ENCODE data around the gene CLTCL1.

CLTCL1 gene

DNA sequence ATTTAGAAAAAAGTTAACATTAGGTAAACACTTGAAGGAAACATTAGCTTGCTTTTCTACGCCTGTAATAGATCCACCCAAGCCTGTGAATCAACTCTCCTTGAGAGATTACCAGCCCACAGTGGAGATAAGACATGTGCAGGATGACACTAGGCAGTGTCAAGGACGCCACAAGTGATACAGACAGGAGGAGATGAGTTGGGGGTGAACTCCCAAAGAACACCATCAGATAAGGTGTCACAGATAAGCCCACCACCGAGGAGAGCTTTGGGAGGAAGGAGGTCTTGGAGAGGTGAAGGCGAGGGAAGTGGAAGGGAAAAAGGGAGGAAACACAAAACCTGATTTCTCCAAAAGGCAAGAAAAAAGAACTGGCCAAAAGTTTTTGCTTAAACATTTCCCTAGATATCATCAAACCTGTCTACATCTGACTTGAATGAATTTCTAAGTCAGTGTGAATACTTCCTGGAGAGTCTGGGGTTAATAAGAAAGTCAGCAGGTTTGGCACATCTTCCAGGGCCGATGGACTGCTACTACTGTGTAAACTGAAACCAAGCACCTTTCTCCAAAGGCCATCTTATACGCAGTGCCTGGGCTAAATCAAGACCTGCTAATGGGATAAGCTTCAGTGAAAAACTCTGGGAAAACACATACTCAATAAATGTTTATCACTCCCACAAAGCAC is 15.5 kb downstream of the CLTCL1 start:
- DNase-seq (ENCODE audit: low spot score), result no peak
- ChIA-PET POLR2A (ENCODE audit: low non-redundant PET) (no interaction called here), CTCF (no interaction called here)
- no peak overlapping the region for H3K27ac ChIP-seq
- TF ChIP-seq, protein P1, sequence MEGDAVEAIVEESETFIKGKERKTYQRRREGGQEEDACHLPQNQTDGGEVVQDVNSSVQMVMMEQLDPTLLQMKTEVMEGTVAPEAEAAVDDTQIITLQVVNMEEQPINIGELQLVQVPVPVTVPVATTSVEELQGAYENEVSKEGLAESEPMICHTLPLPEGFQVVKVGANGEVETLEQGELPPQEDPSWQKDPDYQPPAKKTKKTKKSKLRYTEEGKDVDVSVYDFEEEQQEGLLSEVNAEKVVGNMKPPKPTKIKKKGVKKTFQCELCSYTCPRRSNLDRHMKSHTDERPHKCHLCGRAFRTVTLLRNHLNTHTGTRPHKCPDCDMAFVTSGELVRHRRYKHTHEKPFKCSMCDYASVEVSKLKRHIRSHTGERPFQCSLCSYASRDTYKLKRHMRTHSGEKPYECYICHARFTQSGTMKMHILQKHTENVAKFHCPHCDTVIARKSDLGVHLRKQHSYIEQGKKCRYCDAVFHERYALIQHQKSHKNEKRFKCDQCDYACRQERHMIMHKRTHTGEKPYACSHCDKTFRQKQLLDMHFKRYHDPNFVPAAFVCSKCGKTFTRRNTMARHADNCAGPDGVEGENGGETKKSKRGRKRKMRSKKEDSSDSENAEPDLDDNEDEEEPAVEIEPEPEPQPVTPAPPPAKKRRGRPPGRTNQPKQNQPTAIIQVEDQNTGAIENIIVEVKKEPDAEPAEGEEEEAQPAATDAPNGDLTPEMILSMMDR (conservative IDR thresholded peaks at IDR 0.05; ENCODE audit: low read depth), result no peak

DNA sequence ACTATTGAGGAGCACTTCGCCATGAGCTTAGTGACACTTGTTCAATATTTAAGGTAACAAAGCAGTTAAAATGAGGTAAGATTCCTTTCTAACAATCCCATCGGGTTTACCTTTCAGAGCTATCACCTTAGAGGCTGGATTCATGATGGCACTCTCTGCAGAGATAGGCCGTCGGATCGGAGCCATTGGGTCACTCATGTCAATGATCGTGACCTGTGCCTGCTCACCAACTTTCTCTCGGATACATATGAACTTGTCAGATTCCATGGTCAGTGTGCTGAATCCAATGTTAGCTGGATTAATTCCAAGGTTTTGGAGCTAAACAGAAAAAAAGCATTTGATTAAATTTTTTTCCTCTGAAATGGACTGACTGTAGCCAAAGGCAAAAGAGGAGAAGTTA is 16.0 kb downstream of the CLTCL1 start:
- CTCF ChIA-PET, result no interaction called here
- POLR2A ChIA-PET (ENCODE audit: low non-redundant PET), result no interaction called here
- H3K27ac ChIP-seq, result no peak overlapping the region

DNA sequence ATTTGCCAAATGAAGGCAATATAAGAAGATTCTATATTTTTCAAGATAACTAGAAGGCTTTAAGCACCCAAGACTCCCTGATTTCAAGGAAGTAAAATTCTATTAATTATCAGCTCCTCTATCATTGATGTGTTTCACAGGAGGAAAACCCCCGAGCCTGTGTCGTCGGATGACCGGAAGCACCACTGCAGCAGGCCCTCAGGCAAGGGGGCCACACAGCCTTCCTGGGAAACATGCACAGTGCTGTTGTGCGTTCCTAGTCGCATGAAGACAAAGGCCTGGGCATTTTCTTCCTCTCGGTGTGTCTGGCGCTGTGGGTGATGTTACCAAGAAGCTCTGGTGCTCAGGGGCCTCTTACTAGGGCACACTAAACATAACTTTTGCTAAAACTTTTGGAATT is 16.4 kb downstream of the CLTCL1 start:
- POLR2A ChIA-PET (ENCODE audit: low non-redundant PET), result no interaction called here
- TF ChIP-seq, protein P1 (conservative IDR thresholded peaks at IDR 0.05; ENCODE audit: low read depth), result no peak
- DNase-seq (ENCODE audit: low spot score), result no peak
- CTCF ChIA-PET, result no interaction called here
- H3K27ac ChIP-seq, result no peak overlapping the region

More for the DNA sequence above, 16.0 kb downstream of the CLTCL1 start:
- TF ChIP-seq, protein P1 (conservative IDR thresholded peaks at IDR 0.05; ENCODE audit: low read depth), result no peak
- DNase-seq (ENCODE audit: low spot score), result no peak

DNA sequence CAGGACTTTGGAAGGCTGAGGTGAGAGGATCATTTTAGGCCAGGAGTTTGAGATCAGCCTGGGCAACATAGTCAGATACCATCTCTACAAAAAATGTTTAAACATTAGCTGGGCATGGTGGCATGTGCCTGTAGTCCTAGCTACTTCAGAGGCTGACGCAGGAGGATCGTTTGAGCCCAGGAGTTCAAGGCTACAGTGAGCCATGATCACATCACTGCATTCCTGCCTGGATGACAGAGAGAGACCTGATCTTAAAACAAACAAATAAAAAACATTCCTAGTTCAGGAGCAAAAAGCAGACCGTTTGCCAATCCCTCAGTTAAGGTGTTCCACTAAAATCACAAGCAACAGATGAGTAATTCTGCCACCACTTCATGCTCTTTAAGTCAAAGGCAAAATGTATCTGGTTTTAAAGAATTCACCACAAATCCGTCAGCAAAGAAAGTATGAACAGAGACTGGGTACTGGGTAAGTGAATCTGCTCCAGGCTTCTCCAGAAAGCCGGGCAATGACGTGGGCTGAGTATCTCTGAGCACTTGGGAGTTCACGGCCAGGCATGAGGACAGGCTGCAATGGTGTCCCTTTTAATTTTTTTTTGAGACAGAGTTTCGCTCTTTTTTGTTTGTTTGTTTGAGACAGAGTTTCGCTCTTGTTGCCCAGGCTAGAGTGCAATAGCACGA is 19.5 kb downstream of the CLTCL1 start:
- TF ChIP-seq, protein P1 (conservative IDR thresholded peaks at IDR 0.05; ENCODE audit: low read depth), result no peak
- H3K27ac ChIP-seq, result peak overlapping the region; percentile 38
- DNase-seq (ENCODE audit: low spot score), result no peak
- ChIA-PET CTCF (interaction anchor here (0.7 kb wide), 1 partner anchor 318 kb away, joined by 3 read pairs; no protein-coding TSS in a partner anchor), POLR2A (ENCODE audit: low non-redundant PET) (no interaction called here)

DNA sequence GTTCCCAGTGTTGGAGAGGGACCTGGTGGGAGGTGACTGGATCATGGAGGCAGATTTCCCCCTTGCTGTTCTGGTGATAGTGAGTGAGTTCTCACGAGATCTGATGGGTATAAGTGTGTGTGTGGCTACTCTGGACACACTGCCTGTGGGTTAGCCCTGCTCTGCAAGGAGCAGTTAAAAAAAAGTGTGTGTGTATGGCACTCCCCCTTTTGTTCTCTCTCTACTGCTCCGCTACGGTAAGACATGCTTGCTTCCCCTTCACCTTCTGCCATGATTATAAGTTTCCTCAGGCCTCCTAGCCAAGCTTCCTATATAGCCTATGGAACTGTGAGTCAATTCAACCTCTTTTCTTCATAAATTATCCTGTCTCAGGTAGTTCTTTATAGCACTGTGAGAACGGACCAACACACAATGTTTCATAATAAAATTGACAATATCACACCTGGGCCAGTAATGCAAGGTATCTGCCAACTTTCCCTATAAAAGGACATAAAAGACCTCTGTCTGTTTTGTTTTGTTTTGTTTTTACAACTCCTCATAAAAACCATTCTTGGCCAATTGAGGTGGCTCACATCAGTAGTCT is 20.2 kb downstream of the CLTCL1 start:
- DNase-seq (ENCODE audit: low spot score), result no peak
- no peak overlapping the region for H3K27ac ChIP-seq
- TF ChIP-seq, protein P1 (conservative IDR thresholded peaks at IDR 0.05; ENCODE audit: low read depth), result no peak
- ChIA-PET POLR2A (ENCODE audit: low non-redundant PET) (no interaction called here), CTCF (no interaction called here)

DNA sequence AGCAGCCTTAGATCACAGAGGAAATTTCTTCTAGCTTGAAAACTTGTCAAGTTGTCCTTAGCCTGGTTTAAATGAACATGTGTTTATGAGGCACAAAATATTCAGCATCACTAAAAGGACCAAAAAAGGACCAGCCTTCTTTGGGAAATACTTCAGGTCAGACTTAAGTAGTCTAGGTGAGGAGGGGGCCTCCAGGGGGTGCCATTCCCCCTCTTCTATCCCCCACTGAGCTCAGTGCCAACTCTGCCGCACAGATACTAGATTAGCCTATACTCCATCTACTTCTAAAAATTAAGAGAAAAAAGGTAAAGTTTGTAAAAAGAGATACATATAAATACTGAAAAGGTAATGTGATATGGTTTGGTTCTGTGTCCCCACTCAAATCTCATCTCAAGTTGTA is 20.6 kb downstream of the CLTCL1 start:
- DNase-seq (ENCODE audit: low spot score), result no peak
- H3K27ac ChIP-seq, result no peak overlapping the region
- ChIA-PET POLR2A (ENCODE audit: low non-redundant PET) (no interaction called here), CTCF (no interaction called here)
- TF ChIP-seq, protein P1 (conservative IDR thresholded peaks at IDR 0.05; ENCODE audit: low read depth), result no peak
